ENCODE measurements around the gene TRMT2A. TPM values are rescaled to one million over a fixed set of nuclear protein-coding genes. Genes with fewer than 3 reads are reported as not detected.
A peak's percentile ranks its signal among the peaks of the same experiment; 100 is the strongest.

The TRMT2A gene
- total RNA-seq, 2 experiments from 2014 or later: 97.5 to 118 TPM

GRCh38 chr22:20135265-20135664, 18.2 kb upstream of the TRMT2A start:
- no peaks in the 10 kb centered on the region for H3K9me2 ChIP-seq (ENCODE audit: insufficient read depth, low read length)
- peaks cover 12% of the 10 kb centered on the region for H3K4me1 ChIP-seq (ENCODE audit: insufficient read depth, low read length, poor library complexity, severe bottlenecking)
- ChIA-PET CTCF (ENCODE audit: unreplicated experiment) (no interaction called here), POLR2A (no interaction called here)
- no peak for DNase-seq (ENCODE audit: low spot score)
- H2AFZ ChIP-seq (ENCODE audit: low read length): no peak overlapping the region
- H3K27ac ChIP-seq (ENCODE audit: low read depth, low read length, poor library complexity, severe bottlenecking): no peak overlapping the region
- no peaks in the 10 kb centered on the region for H4K20me1 ChIP-seq (ENCODE audit: insufficient read depth, low read length)
- no peaks in the 10 kb centered on the region for H3K36me3 ChIP-seq (ENCODE audit: insufficient read depth, low read length)
- BruUV-seq (replicated peaks): no TSS peak
- intact Hi-C loops (cut with micrococcal nuclease; ENCODE audit: unreplicated experiment): no loop called here
- H3K9me3 ChIP-seq (ENCODE audit: low read length): no peaks in the 10 kb centered on the region
- peak overlapping the region; percentile 28; the same call in 1 of the 2 replicates for H3K4me2 ChIP-seq (ENCODE audit: low read length)
- no peak overlapping the region for H3K4me3 ChIP-seq (ENCODE audit: low read depth, low read length, poor library complexity, severe bottlenecking)
- H3K79me2 ChIP-seq (ENCODE audit: insufficient read depth, low read depth, low read length): no peaks in the 10 kb centered on the region
- TF ChIP-seq CTCF (conservative IDR thresholded peaks at IDR 0.05; ENCODE audit: low read length): no peak
- TF ChIP-seq EZH2phosphoT487 (IDR thresholded peaks at IDR 0.05; ENCODE audit: borderline replicate concordance, low read depth, low read length): no peak

- peaks cover 16% of the 10 kb centered on the region for H3K4me1 ChIP-seq (ENCODE audit: insufficient read depth, low read length, poor library complexity, severe bottlenecking)
- H3K79me2 ChIP-seq (ENCODE audit: insufficient read depth, low read depth, low read length): no peaks in the 10 kb centered on the region
- intact Hi-C loops (cut with micrococcal nuclease; ENCODE audit: unreplicated experiment): no loop called here
- H3K9me2 ChIP-seq (ENCODE audit: insufficient read depth, low read length): no peaks in the 10 kb centered on the region
- no TSS peak for BruUV-seq (replicated peaks)
- H3K9me3 ChIP-seq (ENCODE audit: low read length): no peaks in the 10 kb centered on the region
- TF ChIP-seq CTCF (conservative IDR thresholded peaks at IDR 0.05; ENCODE audit: low read length) (no peak), EZH2phosphoT487 (IDR thresholded peaks at IDR 0.05; ENCODE audit: borderline replicate concordance, low read depth, low read length) (0 out of 2 replicates have a peak, but pooled peaks have one; percentile 27)
- H3K4me2 ChIP-seq (ENCODE audit: low read length): no peak overlapping the region
- H3K36me3 ChIP-seq (ENCODE audit: insufficient read depth, low read length): no peaks in the 10 kb centered on the region
- no peak for DNase-seq (ENCODE audit: low spot score)
- no peaks in the 10 kb centered on the region for H4K20me1 ChIP-seq (ENCODE audit: insufficient read depth, low read length)
- POLR2A ChIA-PET: no interaction called here
- H3K27ac ChIP-seq (ENCODE audit: low read depth, low read length, poor library complexity, severe bottlenecking): no peak overlapping the region
- CTCF ChIA-PET (ENCODE audit: unreplicated experiment): no interaction called here
- H2AFZ ChIP-seq (ENCODE audit: low read length): no peak overlapping the region
- no peak overlapping the region for H3K4me3 ChIP-seq (ENCODE audit: low read depth, low read length, poor library complexity, severe bottlenecking)
These were observed 17.0 kb upstream of the TRMT2A start for GRCh38 chr22:20133930-20134549.

- Histone ChIP-seq H3K4me1 (ENCODE audit: insufficient read depth, low read length, poor library complexity, severe bottlenecking) (peaks cover 22% of the 10 kb centered on the region), H3K27ac (ENCODE audit: low read depth, low read length, poor library complexity, severe bottlenecking) (no peak overlapping the region), H3K36me3 (ENCODE audit: insufficient read depth, low read length) (peaks cover 11% of the 10 kb centered on the region), H3K4me2 (ENCODE audit: low read length) (no peak overlapping the region), H4K20me1 (ENCODE audit: insufficient read depth, low read length) (peaks cover 4% of the 10 kb centered on the region; the same call in 1 of the 2 replicates), H3K9me3 (ENCODE audit: low read length) (no peaks in the 10 kb centered on the region), H3K79me2 (ENCODE audit: insufficient read depth, low read depth, low read length) (no peaks in the 10 kb centered on the region), H3K9me2 (ENCODE audit: insufficient read depth, low read length) (no peaks in the 10 kb centered on the region), H2AFZ (ENCODE audit: low read length) (no peak overlapping the region), H3K4me3 (ENCODE audit: low read depth, low read length, poor library complexity, severe bottlenecking) (no peak overlapping the region)
- TF ChIP-seq CTCF (conservative IDR thresholded peaks at IDR 0.05; ENCODE audit: low read length): no peak
- no peak for TF ChIP-seq EZH2phosphoT487 (IDR thresholded peaks at IDR 0.05; ENCODE audit: borderline replicate concordance, low read depth, low read length)
- BruUV-seq (replicated peaks): no TSS peak
- intact Hi-C loops (cut with micrococcal nuclease; ENCODE audit: unreplicated experiment): no loop called here
- CTCF ChIA-PET (ENCODE audit: unreplicated experiment): no interaction called here
- POLR2A ChIA-PET: no interaction called here
- no peak for DNase-seq (ENCODE audit: low spot score)
These were observed 15.7 kb upstream of the TRMT2A start for GRCh38 chr22:20132686-20133246.

Measured in OCI-LY7 (cell line).